Body of pancreas (tissue), 4 donors: ENCODE results near the gene PLOD1.

Source experiments
- POLR2A ChIP-seq, 3 donors: fragments of 450-650 bp; IDR thresholded peaks; one replicate each; pipeline ENCODE4 v1.6.1; 2016; ENCODE audit warnings: antibody characterized with exemption in 3 of 3, mild to moderate bottlenecking in 2 of 3
- TF ChIP-seq, protein P1 (sequence below), 7 experiments: fragments of 450-650 bp in 4 of 7; fragments of 200-600 bp in 3 of 7; sonication (generic) in 3 of 7; IDR thresholded peaks; one replicate each; pipeline ENCODE4 v1.5.1; 2016 to 2019; ENCODE audit warnings: antibody characterized with exemption in 7 of 7

DNA sequence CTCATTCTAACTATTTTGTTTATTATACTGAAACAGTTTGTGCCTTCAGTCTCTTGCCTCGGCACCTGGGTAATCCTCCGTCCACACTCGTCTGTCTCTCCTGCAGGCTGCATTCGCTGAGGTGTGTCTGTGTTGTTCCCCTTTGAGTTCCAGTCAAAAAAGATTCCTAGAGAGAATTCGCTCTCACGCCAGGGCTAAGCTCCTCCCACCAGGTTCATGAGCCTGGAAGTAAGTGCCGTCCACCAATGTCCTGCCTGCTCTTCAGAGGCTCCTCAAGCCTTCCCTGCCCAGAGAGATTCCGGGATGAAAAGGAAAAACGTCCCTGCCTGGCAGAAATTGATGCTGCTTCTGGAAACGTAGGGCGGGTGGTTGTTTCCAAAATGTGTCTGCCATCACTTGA, 21.2 kb upstream of the PLOD1 start:
- TF ChIP-seq, protein P1, sequence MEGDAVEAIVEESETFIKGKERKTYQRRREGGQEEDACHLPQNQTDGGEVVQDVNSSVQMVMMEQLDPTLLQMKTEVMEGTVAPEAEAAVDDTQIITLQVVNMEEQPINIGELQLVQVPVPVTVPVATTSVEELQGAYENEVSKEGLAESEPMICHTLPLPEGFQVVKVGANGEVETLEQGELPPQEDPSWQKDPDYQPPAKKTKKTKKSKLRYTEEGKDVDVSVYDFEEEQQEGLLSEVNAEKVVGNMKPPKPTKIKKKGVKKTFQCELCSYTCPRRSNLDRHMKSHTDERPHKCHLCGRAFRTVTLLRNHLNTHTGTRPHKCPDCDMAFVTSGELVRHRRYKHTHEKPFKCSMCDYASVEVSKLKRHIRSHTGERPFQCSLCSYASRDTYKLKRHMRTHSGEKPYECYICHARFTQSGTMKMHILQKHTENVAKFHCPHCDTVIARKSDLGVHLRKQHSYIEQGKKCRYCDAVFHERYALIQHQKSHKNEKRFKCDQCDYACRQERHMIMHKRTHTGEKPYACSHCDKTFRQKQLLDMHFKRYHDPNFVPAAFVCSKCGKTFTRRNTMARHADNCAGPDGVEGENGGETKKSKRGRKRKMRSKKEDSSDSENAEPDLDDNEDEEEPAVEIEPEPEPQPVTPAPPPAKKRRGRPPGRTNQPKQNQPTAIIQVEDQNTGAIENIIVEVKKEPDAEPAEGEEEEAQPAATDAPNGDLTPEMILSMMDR (IDR thresholded peaks at IDR 0.05): no peak
- TF ChIP-seq POLR2A (IDR thresholded peaks at IDR 0.05): no peak
